T-helper 9 cell (primary cell): ENCODE data around the gene TRDMT1.

Experiments used
- DNase-seq: peaks from one replicate; pipeline ENCODE4 v3.0.0-alpha.2; 2020
- total RNA-seq, 2 donors: gene quantifications; one replicate each; lab custom pipeline; 2026; lab: John Stamatoyannopoulos, UW

The TRDMT1 gene
- total RNA-seq = 24.9 to 26.7 reads per million in 2 donors

DNA sequence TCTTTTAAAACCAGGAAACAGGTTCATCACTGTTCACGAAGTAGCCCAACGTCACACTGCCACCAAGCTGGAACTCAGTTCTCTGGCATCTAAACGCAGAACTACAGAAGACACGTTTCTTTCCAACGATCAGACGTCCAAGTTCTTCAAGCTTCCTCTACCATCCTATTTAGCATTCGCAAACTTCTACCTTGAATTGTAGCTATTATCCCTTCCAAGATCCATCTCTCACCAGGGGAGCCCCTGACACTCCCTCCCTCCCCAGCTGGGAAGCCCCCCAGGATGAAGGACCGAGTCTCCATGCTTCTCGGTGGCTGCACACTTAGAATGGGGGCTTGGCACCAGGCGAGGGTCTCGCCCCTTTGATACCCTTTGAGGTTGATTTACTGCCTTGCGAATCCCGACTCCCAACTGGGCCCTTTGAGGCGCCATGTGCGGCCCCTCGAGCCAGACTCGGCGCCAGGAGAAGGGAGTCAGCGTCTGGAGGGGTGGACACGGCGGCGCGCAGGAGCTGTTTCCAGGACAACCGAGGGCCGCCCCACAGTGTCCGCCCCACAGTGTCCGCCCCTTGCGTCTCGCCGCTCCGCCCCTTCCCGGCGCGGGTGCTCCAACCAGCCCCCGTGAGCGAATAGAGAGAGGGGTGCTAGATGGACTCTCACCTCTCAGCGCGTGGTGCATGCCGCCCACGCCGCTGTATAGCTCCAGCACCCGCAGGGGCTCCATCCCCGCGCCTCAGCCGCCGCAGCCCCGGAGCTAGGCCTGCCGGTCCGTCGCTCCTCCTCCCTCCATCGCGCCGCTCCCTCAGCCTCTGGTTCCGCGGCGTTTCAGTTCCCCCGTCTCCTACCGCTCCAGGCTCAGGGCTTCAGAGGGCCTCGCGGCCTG lies at the start of gene TRDMT1:
TSS of gene TRDMT1 (minus strand) at position 761 of the 882 bp plus-strand sequence. CDS start at position 723, 38 bp downstream.
- DNase-seq = peak; percentile 68

DNA sequence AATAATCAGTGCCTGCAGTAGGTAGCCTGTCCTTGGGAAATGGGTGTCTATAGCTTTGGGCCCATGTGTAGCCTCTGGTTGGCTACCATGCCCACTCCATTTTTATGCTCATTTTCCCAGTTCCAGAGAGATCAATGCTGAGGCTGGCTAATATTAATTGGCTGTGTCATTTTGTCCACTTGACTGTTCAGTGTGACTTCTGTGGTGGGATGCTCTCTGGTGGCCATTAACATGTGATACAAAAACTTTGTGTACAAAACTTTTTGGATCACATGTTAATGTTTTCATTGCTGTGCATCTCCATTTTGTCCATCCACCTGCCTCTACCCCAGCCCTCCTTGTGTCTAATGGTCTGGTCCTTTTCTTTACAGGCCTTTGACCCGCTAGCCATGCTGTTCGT lies 49.3 kb upstream of the TRDMT1 start:
- DNase-seq = no peak

DNA sequence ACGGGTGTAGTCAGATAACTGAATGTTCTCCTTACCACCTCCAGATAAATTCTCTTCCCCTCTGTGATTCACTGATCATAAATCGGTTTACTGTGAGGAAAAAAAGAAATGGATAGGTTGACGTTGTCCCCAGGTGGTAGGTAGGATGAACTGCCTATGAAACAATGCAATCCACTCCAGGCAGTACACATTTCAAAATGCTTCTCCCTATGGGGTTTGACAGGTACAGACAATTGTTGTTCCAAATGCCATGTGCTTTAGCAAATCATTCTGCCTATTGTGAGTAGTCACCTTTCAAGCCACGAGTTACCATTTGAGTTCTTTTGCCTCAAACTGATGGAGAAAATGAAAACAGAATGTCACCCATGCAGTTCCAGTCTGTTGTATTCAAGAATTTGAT lies 48.3 kb upstream of the TRDMT1 start:
- DNase-seq = no peak

DNA sequence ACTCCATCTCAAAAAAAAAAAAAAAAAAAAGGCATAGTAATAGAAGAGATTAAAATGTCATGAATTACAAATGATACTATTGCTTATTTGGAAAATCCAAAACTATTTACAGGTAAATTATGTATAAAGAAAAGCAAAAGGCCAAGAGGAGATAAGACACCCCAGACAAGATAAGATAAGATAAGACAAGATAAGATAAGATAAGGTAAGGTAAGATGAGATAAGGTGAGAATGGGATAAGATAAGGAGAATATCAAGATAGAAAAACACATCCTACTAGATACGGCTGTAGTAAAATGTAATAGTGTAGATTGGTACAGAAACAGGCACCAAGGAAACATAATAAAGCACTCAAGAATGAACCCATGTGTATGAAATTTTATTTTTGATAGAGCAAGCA lies 47.5 kb upstream of the TRDMT1 start:
- DNase-seq = no peak

DNA sequence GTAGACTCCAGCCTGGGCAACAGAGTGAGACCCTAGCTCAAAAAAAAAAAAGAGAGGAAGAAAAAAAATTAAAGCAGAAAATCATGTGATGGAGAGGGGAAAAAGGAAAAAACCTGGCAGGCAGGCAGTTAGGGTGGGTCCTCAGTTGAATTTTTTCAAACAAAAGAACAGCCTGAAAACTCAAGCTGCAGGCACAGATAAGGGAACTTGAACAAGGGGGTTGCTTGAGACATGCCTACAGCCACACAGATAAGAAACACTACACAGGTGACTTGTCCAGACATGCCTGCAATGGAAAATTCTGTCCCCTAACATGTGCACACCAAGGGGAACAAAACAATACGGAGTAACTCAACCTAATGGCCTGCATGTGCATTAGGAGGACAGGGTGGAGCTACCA lies 45.7 kb upstream of the TRDMT1 start:
- no peak for DNase-seq

DNA sequence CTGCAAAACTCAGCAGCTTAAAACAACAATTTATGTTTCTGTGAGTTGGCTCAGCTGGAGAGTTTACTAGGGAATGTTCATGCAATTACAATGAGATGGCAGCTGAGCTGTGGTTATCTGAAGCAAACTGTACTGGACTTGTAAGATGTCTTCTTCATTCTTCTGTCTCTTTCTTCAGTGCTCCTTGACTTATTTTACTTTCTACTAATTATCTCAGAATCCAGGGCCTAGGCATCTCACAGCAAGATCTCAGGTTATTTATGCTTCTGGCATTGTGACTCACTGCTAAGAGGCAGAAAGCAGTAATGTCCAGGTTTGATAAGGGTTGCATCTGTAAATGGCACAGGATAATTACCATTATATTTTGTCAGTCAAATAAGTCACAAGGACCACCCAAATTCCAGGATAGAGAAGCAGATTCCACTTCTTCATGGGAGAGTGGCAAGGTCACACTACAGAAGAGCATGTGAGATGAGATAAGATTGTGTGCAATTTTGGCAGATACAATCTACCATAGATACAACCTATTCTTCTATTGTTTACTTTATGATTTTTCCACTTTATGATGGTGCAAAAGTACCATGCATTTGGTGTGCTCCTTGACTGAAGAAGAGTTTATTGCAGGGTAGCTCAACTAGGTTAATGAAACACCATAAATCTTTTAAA lies 43.4 kb upstream of the TRDMT1 start:
- DNase-seq = no peak

DNA sequence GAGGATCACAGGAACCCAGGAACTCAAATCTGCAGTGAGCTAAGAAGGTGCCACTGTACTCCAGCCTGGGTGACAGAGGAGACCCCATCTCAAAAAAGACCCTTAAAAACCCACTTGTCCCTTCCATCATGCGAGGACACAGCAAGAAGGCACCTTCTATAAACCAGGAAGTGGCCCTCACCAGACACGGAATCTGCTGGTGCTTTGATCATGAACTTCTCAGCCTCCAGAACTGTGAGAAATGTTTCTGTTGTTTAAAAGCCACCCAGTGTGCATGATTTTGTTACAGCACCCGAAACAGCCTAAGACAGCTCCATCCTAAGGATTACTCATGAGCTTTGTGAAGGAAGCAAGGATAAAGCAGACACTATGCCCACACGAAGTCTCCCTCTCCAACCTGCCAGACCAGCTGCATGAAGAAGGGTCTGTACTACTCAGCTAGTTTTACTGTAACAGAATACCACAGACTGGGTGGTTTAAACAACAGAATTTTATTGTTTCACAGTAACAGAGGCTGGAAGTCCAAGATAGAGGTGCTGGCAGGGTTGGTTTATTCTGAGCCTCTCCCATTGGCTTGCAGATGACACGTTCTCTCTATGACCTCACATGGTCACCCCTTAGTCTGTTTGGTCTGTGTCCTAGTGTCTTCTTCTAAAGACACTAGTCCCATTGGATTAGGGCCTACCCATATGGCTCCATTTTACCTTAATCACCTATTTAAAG lies 40.3 kb upstream of the TRDMT1 start:
- no peak for DNase-seq

GRCh38 chr10:17240616-17241015 lies 39.1 kb upstream of the TRDMT1 start:
- DNase-seq = no peak

- DNase-seq = no peak
Measured at GRCh38 chr10:17240096-17240495, 38.6 kb upstream of the TRDMT1 start.

- no peak for DNase-seq
Measured at GRCh38 chr10:17239345-17240085, 38.0 kb upstream of the TRDMT1 start.

GRCh38 chr10:17238445-17239291 lies 37.2 kb upstream of the TRDMT1 start:
- DNase-seq = no peak

GRCh38 chr10:17237915-17238444 lies 36.5 kb upstream of the TRDMT1 start:
- no peak for DNase-seq

GRCh38 chr10:17237149-17237527 lies 35.7 kb upstream of the TRDMT1 start:
- no peak for DNase-seq

- DNase-seq = no peak
Measured at GRCh38 chr10:17236468-17237148, 35.1 kb upstream of the TRDMT1 start.

GRCh38 chr10:17235136-17235535 lies 33.7 kb upstream of the TRDMT1 start:
- no peak for DNase-seq

DNA sequence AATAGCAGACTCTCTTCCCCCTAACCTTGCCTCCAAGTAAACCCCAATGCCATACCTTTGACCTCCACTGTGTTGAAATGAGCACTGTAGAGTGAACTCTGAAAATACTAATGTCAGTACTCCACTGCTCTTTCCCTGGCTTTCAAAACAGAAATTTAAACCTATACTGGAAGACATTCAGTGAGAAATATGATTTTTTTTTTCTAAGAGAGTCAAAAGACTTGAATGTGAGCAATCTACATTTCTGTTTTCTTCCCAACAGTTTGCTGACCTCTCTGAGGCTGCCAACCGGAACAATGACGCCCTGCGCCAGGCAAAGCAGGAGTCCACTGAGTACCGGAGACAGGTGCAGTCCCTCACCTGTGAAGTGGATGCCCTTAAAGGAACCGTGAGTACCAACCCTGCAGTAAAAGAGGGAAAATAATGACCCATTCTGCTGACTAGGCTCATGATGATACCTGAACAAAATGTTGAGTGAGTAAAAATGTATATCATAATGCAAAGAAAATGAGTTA lies 33.0 kb upstream of the TRDMT1 start:
- DNase-seq = no peak

- no peak for DNase-seq
Measured at GRCh38 chr10:17233286-17233991, 32.0 kb upstream of the TRDMT1 start.

DNA sequence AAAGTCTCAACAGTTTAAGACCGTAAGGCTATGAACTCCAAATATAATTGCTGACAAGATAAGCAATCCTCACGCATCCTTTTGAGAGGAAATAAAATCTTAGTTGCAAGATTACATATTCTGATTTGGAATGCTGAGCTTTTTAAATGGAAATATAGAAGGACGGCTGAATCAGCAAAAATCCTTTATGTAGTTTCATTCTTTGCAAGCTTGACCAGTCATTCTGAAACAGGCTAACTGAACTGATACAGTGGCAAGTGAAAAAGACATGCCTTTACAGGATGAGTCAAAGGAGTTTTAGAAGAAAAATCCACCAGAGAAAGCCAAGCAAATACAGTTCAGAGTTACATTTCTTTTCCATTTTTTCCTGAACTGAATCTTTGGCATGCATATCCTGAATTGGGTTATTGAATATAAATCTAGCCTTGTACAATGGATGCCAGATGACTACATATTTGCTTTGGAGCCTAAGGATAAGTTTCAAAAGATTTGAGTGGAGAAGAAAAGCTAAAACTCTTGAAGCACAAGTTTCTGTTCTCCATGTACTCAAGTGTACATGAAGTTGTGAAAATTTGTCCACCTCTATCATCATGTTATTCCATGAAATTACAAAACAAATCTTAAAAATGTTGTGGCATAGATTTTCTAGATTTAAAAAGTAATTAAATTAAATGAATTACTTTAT lies 30.9 kb upstream of the TRDMT1 start:
- DNase-seq = no peak

DNA sequence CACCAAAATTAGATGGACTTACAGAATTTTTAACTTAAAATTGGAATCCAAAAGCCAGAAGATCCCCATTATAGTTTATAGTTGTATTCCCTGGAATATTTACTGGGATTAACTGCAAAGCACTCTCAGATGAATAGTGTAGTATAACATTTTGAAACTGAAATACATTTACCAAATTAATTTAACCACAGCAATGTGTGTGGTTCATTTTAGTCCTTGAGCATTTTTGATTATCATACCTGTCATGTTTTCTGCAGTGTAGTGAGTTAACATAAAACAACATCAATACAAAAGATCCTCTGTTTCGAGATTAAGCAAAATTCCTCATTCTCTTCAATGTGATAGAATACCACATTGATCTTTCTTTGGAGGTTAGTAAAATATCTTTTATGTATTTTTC lies 30.3 kb upstream of the TRDMT1 start:
- DNase-seq = no peak
